OCI-LY7 (cell line): ENCODE results near the gene GPR153.

Experiments
- CTCF ChIP-seq: fragments of 200-600 bp; sonication (generic); conservative IDR thresholded peaks from 2 replicates; pipeline ENCODE4 v1.5.1; 2014; ENCODE audit warnings: mild to moderate bottlenecking, antibody characterized with exemption, low read length, moderate library complexity, mixed read lengths
- EZH2phosphoT487 ChIP-seq: fragments of 200-600 bp; sonication (generic); IDR thresholded peaks from 2 replicates; pipeline ENCODE4 v1.6.1; 2018; ENCODE audit warnings: low read depth, borderline replicate concordance, mild to moderate bottlenecking, mixed run types, antibody characterized with exemption, low read length, moderate library complexity, mixed read lengths

- no peak for TF ChIP-seq EZH2phosphoT487
- TF ChIP-seq CTCF = no peak
These were observed 50.1 kb downstream of the GPR153 start for GRCh38 chr1:6210591-6211355.
